ENCODE results near the gene SWI5. TPM values are rescaled to one million over a fixed set of nuclear protein-coding genes. Genes with fewer than 3 reads are reported as not detected.

SWI5 gene
- total and polyA plus RNA-seq, 9 of the 15 experiments (the other 6 are each of a cell fraction or from before 2014, with no cell fraction given): 62.8 to 133 (median 95.9) TPM

DNA sequence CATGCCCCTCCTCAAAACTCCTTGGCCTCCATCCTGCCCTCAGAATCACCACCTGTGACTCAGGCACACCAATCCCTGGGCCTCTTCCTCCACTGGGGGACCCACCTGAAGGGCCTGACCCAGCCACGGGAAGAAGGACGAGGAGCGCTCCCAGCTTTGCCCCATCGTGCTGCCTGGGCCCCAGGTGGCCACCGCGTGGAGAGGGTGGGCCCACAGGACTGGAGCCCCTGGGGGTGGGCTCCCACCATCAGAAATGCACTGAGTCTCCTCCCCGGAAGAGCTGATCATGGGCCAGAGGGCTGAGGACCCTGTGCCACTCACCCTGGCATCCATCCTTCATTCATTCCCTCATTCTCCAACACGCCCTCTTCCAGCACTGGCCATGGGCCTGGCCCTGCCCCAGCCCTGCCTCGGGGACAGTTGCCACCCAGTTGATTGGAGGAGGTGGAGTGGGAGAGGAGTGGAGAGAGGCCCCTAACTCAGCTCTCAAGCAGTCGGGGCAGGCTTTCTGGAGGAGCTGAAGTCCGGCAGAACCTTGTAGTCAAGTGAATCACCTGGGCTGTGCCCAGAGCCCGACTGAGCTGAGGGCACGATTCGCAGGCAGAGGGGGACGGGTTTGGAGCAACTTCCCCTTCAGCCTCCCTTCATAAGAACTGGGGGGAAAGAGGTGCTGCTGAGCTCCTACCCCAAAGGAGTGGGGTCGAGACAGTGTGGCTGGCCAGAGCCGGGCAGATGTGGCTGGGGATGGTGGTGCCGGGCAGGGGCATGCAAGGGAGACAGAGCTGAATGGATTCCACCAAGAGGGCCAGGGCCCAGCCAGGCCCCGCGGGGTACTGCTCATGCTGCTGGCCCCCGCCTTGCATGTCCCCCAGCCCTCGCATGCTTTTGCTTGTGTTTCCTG, 43.3 kb upstream of the SWI5 start:
- CTCF ChIA-PET (ENCODE audit: low intra/inter-chr PET ratio): no interaction called here
- no TSS peak for BruUV-seq (replicated peaks)
- 19% methylated on average over 22 of the region's 22 CpGs for WGBS (ENCODE audit: insufficient coverage, low coverage, missing lambda C conversion rate)
- no peaks in the 10 kb centered on the region for H3K36me3 ChIP-seq (ENCODE audit: control insufficient read depth, insufficient read depth, low read length)
- no peak for TF ChIP-seq BRCA1 (IDR thresholded peaks at IDR 0.05)
- 0 out of 2 replicates have a peak, but pooled peaks have one; percentile 35 for TF ChIP-seq BRCA1 (CRISPR knock-in tag; IDR thresholded peaks at IDR 0.05)
- TF ChIP-seq, protein P1, sequence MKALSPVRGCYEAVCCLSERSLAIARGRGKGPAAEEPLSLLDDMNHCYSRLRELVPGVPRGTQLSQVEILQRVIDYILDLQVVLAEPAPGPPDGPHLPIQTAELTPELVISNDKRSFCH (CRISPR knock-in tag; IDR thresholded peaks at IDR 0.05): no peak
- TF ChIP-seq, protein P1 (tag; IDR thresholded peaks at IDR 0.05): no peak
- peak; percentile 44; the same call in 1 of the 2 replicates for TF ChIP-seq ZC3H4 (CRISPR knock-in tag; IDR thresholded peaks at IDR 0.05; ENCODE audit: borderline replicate concordance)
- TF ChIP-seq POLR2G (IDR thresholded peaks at IDR 0.05; ENCODE audit: low read depth, low read length): peak; percentile 36; the same call in 1 of the 2 replicates
- TF ChIP-seq MYNN (IDR thresholded peaks at IDR 0.05): 0 out of 2 replicates have a peak, but pooled peaks have one; percentile 20
- no peak for TF ChIP-seq MYNN (CRISPR knock-in tag; IDR thresholded peaks at IDR 0.05)
- TF ChIP-seq STAG1 (CRISPR knock-in tag; IDR thresholded peaks at IDR 0.05; ENCODE audit: borderline replicate concordance): peak; percentile 56
- TF ChIP-seq DACH1 (IDR thresholded peaks at IDR 0.05; ENCODE audit: partially characterized antibody): no peak
- TF ChIP-seq ZFX (CRISPR knock-in tag; IDR thresholded peaks at IDR 0.05): peak; percentile 24; the same call in 1 of the 2 replicates
- TF ChIP-seq PRPF4 (IDR thresholded peaks at IDR 0.05; ENCODE audit: insufficient read depth, low read depth, low read length, poor library complexity, severe bottlenecking): no peak
- no peak for TF ChIP-seq LCOR (CRISPR knock-in tag; IDR thresholded peaks at IDR 0.05)
- POLR2A ChIA-PET: interaction anchor here (0.8 to 1.6 kb wide), 9 partner anchors 8 to 59 kb away, joined by 3 to 11 read pairs (median 4); no protein-coding TSS in a partner anchor
- H4K20me1 ChIP-seq (replicated peaks; ENCODE audit: control insufficient read depth, insufficient read depth, low read length): no peaks in the 10 kb centered on the region
- H3K27ac ChIP-seq (ENCODE audit: extremely low read depth, low read depth, low read length): no peak overlapping the region
- no peak overlapping the region for H3K4me3 ChIP-seq
- H3K9me3 ChIP-seq (replicated peaks; ENCODE audit: control insufficient read depth, insufficient read depth, low read depth, low read length): no peaks in the 10 kb centered on the region
- no peak overlapping the region for H2AFZ ChIP-seq (ENCODE audit: low read depth, low read length)
- intact Hi-C loops (cut with micrococcal nuclease) (no loop called here), in situ Hi-C loops (cut with MboI) (no loop called here)
- H3K9me1 ChIP-seq (ENCODE audit: control insufficient read depth, insufficient read depth, low read length): no peaks in the 10 kb centered on the region
- H3K9ac ChIP-seq (ENCODE audit: insufficient read depth in 1 of 2, low read depth in 2 of 2, low read length in 2 of 2): peak overlapping the region in 1 of 2 experiments; percentile 0; a peak in 2 of 4 replicates
- DNase-seq (ENCODE audit: extremely low read depth in 1 of 4, low spot score in 3 of 4) (no peak), FAIRE-seq (no peak), ATAC-seq (peak; percentile 17)
- H3K4me1 ChIP-seq (replicated peaks in 1 of 2; ENCODE audit: control insufficient read depth in 2 of 2, insufficient read depth in 2 of 2, low read length in 2 of 2): peaks cover 0 to 18% of the 10 kb centered on the region in 2 experiments; a peak in 2 of 5 replicates
- H3K79me2 ChIP-seq (ENCODE audit: control insufficient read depth, insufficient read depth, low read length): no peaks in the 10 kb centered on the region
- H3K4me2 ChIP-seq (ENCODE audit: insufficient read depth, low read length): no peak overlapping the region
- peaks cover 33 to 49% of the 10 kb centered on the region in 2 experiments for H3K27me3 ChIP-seq (ENCODE audit: control insufficient read depth in 2 of 2, insufficient read depth in 2 of 2, low read length in 2 of 2)
